Transverse colon (tissue), 4 donors: Measurements from ENCODE around the gene RXRB. TPM values are rescaled to one million over a fixed set of nuclear protein-coding genes. Genes with fewer than 3 reads are reported as not detected.
A peak's percentile ranks its signal among the peaks of the same experiment; 100 is the strongest.

ENCODE experiments used
- DNase-seq: peaks from one replicate; pipeline ENCODE4 v3.0.0-alpha.2; 2019
- H3K27ac ChIP-seq, 4 donors: fragments of 200-600 bp; sonication (generic); 2 replicates each; pipeline ENCODE4 v1.5.1; 2016 to 2018; ENCODE audit warnings: inconsistent platforms in 4 of 4
- H3K27me3 ChIP-seq: fragments of 200-600 bp; sonication (generic); 2 replicates; pipeline ENCODE4 v1.5.1; 2017; ENCODE audit warnings: inconsistent platforms
- H3K36me3 ChIP-seq, 4 donors: fragments of 200-600 bp; sonication (generic); 2 replicates each; pipeline ENCODE4 v1.5.1; 2017 to 2019; ENCODE audit warnings: inconsistent platforms in 4 of 4
- H3K4me1 ChIP-seq, 4 donors: fragments of 200-600 bp; sonication (generic); 2 replicates each; pipeline ENCODE4 v1.5.1; 2017 to 2020; ENCODE audit warnings: inconsistent platforms in 4 of 4
- H3K4me3 ChIP-seq, 4 donors: fragments of 200-600 bp; sonication (generic); 1 replicate in 1 of 4; 2 replicates in 3 of 4; pipeline versions ENCODE4 v1.5.1 to v1.6.1; 2017 to 2019; ENCODE audit warnings: inconsistent platforms in 4 of 4
- H3K9me3 ChIP-seq, 2 donors: fragments of 200-600 bp; sonication (generic); 2 replicates each; pipeline ENCODE4 v1.5.1; 2017 to 2019; ENCODE audit warnings: inconsistent platforms in 2 of 2
- EP300 ChIP-seq: sonication (generic); formaldehyde crosslinking; IDR thresholded peaks from one replicate; pipeline ENCODE4 v1.6.1; 2017; ENCODE audit warnings: antibody characterized with exemption, low read depth
- POLR2A ChIP-seq: fragments of 450-650 bp; IDR thresholded peaks from one replicate; pipeline ENCODE4 v1.6.1; 2016; ENCODE audit warnings: antibody characterized with exemption, mild to moderate bottlenecking, moderate library complexity
- POLR2AphosphoS5 ChIP-seq, 3 donors: sonication (generic); formaldehyde crosslinking; IDR thresholded peaks; one replicate each; pipeline ENCODE4 v1.6.1; 2016; ENCODE audit warnings: antibody characterized with exemption in 3 of 3
- WGBS, 2 donors: methylation state at CpG; one replicate each; pipeline ENCODE4 v1.1.5; 2018; ENCODE audit warnings: low coverage in 1 of 2; 5-methylcytosine and 5-hydroxymethylcytosine counted together
- in situ Hi-C, 4 donors: fragments of 200-750 bp; cut with MboI; loops; one replicate each; pipeline versions ENCODE4 v1.15.0 to v1.15.1; 2017; ENCODE audit warnings: low sequenced_read_pairs in 3 of 4, low pct_ligation_motif_present in 1 of 4, low pct_unique_long_range_greater_than_20kb in 1 of 4
- intact Hi-C: fragments of 100-400 bp; cut with DNase I; formaldehyde crosslinking; loops from one replicate; pipeline ENCODE4 v1.15.1; 2023; ENCODE audit warnings: low total_unique reads
- total RNA-seq, 4 donors: library from RNA; depleted of rRNA; stranded (reverse); fragments of >200 nt; gene quantifications; one replicate each; pipeline ENCODE4 v1.1.0, GENCODE V29; 2016
- TF ChIP-seq, protein P1 (sequence below), 5 experiments: fragments of 200-600 bp in 3 of 5; fragments of 450-650 bp in 2 of 5; sonication (generic) in 3 of 5; IDR thresholded peaks; 1 replicate in 2 of 5; 2 replicates in 3 of 5; pipeline ENCODE4 v1.5.1; 2016 to 2017; ENCODE audit warnings: antibody characterized with exemption in 5 of 5, inconsistent platforms in 3 of 5, mild to moderate bottlenecking in 2 of 5, moderate library complexity in 1 of 5

The RXRB gene
- total RNA-seq, 4 donors from 2014 or later: 26.9 to 31.9 (median 29.4) TPM

DNA sequence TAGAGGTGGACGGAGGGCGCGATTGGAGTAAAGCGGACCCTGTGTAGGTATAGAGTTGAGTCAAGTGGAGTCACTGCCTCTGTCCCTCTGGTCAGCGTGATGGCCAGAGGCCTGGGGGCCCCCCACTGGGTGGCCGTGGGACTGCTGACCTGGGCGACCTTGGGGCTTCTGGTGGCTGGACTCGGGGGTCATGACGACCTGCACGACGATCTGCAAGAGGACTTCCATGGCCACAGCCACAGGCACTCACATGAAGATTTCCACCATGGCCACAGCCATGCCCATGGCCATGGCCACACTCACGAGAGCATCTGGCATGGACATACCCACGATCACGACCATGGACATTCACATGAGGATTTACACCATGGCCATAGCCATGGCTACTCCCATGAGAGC, 681 bp upstream of the RXRB start:
- H3K4me3 ChIP-seq: peak overlapping the region; percentile 74 to 84 (median 80)
- 2% methylated on average over 14 of the region's 14 CpGs; no CpG with 5 or more reads in 1 of the 2 donors for WGBS, 2 donors
- in situ Hi-C loops: no loop called here
- H3K4me1 ChIP-seq: peaks cover 34 to 63% (median 49%) of the 10 kb centered on the region in 4 donors
- H3K36me3 ChIP-seq: peaks cover 0 to 9% (median 4%) of the 10 kb centered on the region in 4 donors
- peak overlapping the region; percentile 92 to 98 (median 95) for H3K27ac ChIP-seq
- intact Hi-C loops: no loop called here
- no peaks in the 10 kb centered on the region for H3K27me3 ChIP-seq
- TF ChIP-seq, protein P1, sequence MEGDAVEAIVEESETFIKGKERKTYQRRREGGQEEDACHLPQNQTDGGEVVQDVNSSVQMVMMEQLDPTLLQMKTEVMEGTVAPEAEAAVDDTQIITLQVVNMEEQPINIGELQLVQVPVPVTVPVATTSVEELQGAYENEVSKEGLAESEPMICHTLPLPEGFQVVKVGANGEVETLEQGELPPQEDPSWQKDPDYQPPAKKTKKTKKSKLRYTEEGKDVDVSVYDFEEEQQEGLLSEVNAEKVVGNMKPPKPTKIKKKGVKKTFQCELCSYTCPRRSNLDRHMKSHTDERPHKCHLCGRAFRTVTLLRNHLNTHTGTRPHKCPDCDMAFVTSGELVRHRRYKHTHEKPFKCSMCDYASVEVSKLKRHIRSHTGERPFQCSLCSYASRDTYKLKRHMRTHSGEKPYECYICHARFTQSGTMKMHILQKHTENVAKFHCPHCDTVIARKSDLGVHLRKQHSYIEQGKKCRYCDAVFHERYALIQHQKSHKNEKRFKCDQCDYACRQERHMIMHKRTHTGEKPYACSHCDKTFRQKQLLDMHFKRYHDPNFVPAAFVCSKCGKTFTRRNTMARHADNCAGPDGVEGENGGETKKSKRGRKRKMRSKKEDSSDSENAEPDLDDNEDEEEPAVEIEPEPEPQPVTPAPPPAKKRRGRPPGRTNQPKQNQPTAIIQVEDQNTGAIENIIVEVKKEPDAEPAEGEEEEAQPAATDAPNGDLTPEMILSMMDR (IDR thresholded peaks at IDR 0.05): peak in 1 of 5 experiments; percentile 39
- TF ChIP-seq POLR2AphosphoS5 (IDR thresholded peaks at IDR 0.05) (no peak), EP300 (no peak)
- H3K9me3 ChIP-seq: no peaks in the 10 kb centered on the region
- no peak for DNase-seq

DNA sequence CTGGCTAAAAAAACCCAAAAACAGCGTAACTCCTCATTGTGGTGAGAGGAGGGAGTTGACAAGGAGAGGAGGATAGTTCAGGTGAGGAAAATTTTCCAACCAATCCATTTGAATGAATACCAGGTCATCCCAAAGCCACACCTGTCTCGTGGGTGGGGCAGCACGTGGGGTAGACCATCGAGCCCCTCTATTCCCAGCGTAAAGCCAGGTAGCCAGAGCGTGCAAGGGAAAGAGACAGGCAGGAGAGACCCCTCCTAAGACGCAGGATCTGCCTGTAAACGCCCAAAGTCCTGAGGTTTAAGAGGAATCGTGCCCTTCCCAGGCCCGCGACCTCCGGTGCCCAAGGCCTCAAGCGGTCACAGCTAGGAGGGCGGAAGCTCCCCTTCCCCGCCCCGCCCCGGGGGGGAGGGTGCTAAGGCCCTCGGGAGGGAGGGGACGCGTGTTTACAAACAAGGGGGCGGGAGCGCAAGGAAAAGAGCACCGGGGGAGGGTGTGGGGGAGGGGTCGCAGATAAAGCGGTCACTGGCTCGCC, 712 bp downstream of the RXRB start:
- TF ChIP-seq POLR2AphosphoS5 (IDR thresholded peaks at IDR 0.05) (no peak), POLR2A (no peak)
- TF ChIP-seq, protein P1 (IDR thresholded peaks at IDR 0.05): peak in 1 of 5 experiments; percentile 14
- no peaks in the 10 kb centered on the region for H3K27me3 ChIP-seq
- H3K4me3 ChIP-seq: peak overlapping the region; percentile 76 to 98 (median 84)
- no peaks in the 10 kb centered on the region for H3K9me3 ChIP-seq
- peak; percentile 86 for DNase-seq
- in situ Hi-C loops (no loop called here), intact Hi-C loops (no loop called here)
- peaks cover 0 to 18% (median 8%) of the 10 kb centered on the region in 4 donors for H3K36me3 ChIP-seq
- H3K27ac ChIP-seq: peak overlapping the region; percentile 92 to 98 (median 95)
- peaks cover 30 to 55% (median 43%) of the 10 kb centered on the region in 4 donors for H3K4me1 ChIP-seq
- WGBS, 2 donors: 0 to 17% methylated on average over 1 to 22 of the region's 26 CpGs

DNA sequence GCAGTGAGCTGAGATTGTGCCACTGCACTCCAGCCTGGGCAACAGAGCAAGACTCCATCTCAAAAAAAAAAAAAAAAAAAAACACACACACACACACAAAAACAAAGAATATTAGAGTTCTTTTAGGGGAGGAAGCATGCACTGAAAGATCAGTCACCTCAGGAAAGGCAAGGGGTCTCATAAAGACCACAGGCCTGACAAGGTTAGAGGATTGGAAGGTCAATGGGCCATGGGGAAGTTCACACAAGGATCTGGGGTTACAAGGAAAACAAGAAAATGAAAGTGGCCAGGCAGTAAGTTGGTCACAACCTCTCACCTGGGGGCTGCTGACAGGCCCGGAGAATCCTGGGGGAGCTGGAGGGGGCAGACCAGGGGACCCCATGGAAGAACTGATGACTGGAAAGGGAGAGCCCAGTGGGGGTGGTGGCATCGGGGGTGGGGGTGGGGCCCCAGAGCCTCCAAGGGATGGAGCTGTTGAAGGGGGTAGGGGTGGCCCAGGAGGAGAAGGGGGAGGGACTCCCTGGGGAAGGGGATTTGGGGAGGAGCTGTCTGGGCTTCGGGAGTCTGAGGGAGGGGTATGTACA, 1.5 kb downstream of the RXRB start:
- Histone ChIP-seq H3K4me1 (peaks cover 27 to 51% (median 37%) of the 10 kb centered on the region in 4 donors), H3K27ac (peak overlapping the region; percentile 92 to 98 (median 95)), H3K4me3 (peak overlapping the region in 3 of 4 donors; percentile 76 to 84 (median 84)), H3K27me3 (no peaks in the 10 kb centered on the region), H3K9me3 (no peaks in the 10 kb centered on the region), H3K36me3 (peaks cover 0 to 24% (median 11%) of the 10 kb centered on the region in 4 donors)
- in situ Hi-C loops (no loop called here), intact Hi-C loops (no loop called here)
- WGBS, 2 donors: 0 to 27% methylated on average over 1 to 3 of the region's 3 CpGs
- TF ChIP-seq POLR2A (no peak), POLR2AphosphoS5 (IDR thresholded peaks at IDR 0.05) (no peak), EP300 (no peak)
- TF ChIP-seq, protein P1 (IDR thresholded peaks at IDR 0.05): no peak
- DNase-seq: no peak

DNA sequence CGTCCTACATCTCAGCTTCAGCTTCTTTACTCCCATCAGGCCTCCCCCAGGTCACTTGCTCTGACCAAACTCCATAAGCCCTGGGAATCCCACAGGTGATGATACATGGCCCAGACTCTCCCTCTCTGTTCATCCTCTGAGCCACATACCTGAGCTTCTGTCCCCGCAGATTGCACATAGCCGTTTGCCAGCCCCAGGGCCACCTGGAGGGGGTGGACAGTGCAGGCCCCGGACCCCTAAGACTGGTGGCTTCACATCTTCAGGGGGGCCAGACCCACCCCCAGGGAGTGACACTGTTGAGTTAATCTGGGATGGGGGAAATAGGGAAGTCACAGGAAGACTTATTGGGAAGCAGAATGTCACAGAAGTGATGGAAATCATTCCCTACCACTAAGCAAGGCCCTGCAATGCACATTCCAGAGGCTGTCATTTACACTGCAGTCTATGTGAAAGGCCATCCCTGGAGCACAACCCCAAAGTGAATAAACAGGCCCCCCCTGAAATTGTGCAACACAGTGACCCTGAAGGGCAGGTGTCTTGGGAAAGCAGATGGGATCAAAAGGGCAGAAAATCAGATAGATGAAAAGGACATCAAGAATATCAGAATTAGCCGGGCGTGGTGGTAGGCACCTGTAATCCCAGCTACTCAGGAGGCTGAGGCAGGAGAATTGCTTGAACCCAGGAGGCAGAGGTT, 2.2 kb downstream of the RXRB start:
- in situ Hi-C loops: no loop called here
- Histone ChIP-seq H3K4me3 (no peak overlapping the region), H3K36me3 (peaks cover 0 to 23% (median 10%) of the 10 kb centered on the region in 4 donors), H3K27me3 (no peaks in the 10 kb centered on the region), H3K9me3 (no peaks in the 10 kb centered on the region), H3K4me1 (peaks cover 27 to 48% (median 36%) of the 10 kb centered on the region in 4 donors), H3K27ac (peak overlapping the region in 2 of 4 donors; percentile 6 to 11)
- intact Hi-C loops: no loop called here
- DNase-seq: no peak
- WGBS, 2 donors: 58 to 67% methylated on average over 2 to 6 of the region's 6 CpGs
- TF ChIP-seq POLR2A: no peak
- TF ChIP-seq, protein P1 (IDR thresholded peaks at IDR 0.05): no peak
- TF ChIP-seq POLR2AphosphoS5 (IDR thresholded peaks at IDR 0.05): no peak
- no peak for TF ChIP-seq EP300
